GM19238 (cell line): ENCODE measurements around the gene RPS26.
"Not testable (repeated sequence)": the region's sequence is repeated elsewhere in the genome, so short reads cannot be mapped to it uniquely, and the experiment has no call there.

Source experiments
- DNase-seq: peaks from one replicate; pipeline ENCODE4 v3.0.0; 2011; ENCODE audit warnings: low spot score; ENCODE audit not compliant: insufficient read length

RPS26 gene

DNA sequence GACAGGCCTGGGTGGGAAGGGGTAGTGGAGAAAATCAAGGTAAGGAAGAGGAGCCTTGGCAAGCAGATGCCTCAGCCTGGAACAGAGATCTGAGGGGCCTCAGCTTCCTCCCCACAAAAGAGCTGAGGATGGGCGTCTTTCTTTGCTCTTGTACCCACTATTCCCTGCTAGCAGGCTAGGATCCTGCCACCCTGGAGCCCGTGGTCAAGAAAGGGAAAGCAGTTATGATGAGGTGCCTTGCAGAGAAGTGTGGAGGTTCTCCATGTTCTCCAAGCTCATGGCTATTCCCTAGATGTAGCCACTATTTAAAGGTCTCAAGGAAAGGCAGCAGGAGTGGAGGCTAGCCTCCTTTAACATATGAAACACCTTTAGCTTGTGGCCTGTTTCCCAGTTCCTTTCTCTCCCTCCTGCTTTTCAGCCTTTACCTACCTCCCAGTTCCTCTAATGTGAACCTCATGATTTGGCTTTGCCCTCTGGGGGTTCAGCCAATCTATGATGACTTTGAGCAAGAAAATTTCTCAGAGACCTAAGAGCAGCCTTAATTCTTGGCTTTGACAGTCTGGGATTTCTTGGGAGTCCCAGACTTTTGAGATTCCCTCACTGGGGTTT is 19.7 kb upstream of the RPS26 start:
- no peak for DNase-seq

DNA sequence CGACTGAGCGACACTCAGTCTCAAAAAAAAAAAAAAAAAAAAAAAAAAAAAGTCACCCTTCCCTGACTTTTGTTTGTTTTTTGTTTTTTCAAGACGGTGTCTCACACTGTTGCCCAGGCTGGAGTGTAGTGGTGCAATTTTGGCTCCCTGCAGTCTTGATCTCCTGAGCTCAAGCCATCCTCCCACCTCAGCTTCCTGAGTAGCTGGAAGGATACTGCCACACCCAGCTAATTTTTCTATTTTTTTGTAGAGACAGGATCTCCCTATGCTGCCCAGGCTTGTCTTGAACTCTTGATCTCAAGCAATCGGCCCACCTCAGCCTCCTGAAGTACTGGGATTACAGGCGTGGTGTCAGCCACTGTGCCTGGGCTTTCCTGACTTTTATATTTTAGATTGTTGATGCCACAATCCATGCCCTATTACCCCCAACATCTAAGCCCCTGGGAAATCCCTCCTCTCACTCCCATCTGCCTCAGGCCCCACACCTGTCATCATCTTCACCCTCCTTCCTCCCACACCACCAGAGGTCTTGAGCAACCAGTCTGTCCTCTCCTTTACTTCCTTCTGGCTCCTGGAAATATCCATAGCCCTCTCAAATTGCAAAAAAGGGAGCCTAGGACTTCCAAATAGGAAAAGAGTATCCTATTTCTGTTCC is 13.1 kb upstream of the RPS26 start:
- DNase-seq: no peak

DNA sequence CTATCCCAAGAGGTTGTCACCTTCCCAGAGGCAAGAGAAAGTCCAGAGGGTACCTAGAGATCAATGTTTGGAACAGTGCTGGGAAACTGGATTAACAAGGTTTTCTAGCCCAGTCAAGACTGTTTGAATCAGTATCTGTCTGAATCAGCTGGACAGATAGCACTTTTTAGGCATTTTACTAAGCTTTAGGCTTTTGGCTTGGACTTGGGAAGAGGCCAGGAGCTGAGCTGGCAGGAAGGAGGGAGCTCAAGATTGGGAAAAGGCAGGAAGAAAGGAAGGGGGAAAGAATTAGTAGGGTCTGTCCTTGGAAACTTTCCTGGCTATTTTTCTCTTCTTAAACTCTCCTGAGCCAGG is 12.6 kb upstream of the RPS26 start:
- DNase-seq: no peak

DNA sequence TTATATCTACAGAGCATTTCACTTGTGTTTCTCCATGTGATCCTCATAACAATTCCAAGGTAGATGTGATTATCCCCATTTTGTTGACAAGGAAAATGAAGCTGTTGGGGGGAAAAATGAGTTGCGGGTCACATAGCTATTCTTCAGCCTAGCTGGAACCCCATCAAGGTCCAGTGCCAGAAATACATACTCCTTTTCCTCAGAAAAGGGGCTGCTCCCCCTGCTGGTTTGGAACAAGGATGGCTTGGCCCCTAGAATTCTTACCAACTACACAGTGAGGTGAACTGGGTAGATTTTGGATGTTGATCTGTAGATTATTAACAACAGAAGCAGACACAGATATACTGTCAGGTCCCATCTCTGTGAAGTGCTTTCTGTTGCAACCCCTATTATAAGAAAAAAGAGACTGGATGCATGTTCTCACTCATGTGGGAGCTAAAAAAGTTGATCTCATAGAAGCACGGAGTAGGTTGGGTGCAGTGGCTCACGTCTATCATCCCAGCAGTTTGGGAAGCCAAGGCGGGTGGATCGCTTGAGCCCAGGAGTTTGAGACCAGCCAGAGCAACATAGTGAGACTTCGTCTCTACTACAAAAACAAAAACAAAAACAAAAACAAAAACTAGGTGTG is 11.9 kb upstream of the RPS26 start:
- DNase-seq: peak; percentile 41

DNA sequence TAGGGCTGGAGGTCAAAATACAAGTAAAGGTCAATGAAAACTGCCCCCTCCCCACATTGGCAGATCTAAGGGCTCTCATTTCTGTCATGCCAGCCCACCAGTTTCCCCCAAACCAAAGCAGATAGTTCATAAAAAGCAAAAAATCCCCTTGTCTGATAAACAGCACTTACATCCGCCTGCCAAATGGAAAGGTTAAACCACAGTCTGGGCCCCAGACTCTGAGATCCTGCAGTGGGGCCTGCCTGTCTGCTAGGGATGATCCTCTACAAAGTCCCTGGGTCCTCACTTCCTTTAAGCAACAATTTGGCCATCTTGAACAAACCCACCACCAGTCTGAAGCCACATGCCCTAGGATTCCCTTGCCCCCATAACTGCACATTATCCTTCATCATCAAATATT is 9.7 kb upstream of the RPS26 start:
- no peak for DNase-seq

DNA sequence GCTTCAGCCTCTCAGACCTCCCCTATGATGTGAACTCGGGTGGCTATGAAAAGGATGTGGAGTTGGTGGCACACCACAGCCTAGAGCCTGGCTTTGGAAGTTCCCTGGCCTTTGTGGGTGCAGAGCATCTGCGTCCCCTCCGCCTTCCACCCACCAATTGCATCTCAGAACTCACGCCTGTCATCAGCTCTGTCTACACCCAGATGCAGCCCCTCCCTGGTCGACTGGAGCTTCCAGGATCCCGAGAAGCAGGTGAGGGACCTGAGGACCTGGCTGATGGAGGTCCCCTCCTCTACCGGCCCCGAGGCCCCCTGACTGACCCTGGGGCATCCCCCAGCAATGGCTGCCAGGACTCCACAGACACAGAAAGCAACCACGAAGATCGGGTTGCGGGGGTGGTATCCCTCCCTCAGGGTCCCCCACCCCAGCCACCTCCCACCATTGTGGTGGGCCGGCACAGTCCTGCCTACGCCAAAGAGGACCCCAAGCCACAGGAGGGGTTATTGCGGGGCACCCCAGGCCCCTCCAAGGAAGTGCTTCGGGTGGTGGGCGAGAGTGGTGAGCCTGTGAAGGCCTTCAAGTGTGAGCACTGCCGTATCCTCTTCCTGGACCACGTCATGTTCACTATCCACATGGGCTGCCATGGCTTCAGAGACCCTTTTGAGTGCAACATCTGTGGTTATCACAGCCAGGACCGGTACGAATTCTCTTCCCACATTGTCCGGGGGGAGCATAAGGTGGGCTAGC is 7.0 kb upstream of the RPS26 start:
- no peak for DNase-seq

DNA sequence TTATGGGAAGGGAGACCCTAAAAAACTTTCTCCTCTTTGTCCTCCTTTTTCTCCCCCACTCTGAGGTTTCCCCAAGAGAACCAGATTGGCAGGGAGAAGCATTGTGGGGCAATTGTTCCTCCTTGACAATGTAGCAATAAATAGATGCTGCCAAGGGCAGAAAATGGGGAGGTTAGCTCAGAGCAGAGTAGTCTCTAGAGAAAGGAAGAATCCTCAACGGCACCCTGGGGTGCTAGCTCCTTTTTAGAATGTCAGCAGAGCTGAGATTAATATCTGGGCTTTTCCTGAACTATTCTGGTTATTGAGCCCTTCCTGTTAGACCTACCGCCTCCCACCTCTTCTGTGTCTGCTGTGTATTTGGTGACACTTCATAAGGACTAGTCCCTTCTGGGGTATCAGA is 4.6 kb upstream of the RPS26 start:
- no peak for DNase-seq

DNA sequence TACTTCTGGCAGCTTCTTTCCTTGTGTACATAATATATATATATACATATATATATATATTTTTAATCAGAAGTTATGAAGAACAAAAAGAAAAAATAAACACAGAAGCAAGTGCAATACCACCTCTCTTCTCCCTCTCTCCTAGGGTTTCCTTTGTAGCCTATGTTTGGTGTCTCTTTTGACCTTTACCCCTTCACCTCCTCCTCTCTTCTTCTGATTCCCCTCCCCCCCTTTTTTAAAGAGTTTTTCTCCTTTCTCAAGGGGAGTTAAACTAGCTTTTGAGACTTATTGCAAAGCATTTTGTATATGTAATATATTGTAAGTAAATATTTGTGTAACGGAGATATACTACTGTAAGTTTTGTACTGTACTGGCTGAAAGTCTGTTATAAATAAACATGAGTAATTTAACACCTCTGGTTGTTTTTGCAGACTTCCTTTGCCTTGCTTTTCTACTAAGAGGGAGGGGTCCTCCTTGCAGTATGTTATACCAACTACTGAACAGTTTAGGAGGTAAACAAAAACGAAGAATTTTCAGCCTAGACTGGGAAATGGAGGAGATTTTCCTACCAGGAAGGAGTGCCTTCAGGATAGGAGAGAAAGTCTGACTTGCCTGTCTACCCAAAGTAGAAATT is 3.6 kb upstream of the RPS26 start:
- no peak for DNase-seq

DNA sequence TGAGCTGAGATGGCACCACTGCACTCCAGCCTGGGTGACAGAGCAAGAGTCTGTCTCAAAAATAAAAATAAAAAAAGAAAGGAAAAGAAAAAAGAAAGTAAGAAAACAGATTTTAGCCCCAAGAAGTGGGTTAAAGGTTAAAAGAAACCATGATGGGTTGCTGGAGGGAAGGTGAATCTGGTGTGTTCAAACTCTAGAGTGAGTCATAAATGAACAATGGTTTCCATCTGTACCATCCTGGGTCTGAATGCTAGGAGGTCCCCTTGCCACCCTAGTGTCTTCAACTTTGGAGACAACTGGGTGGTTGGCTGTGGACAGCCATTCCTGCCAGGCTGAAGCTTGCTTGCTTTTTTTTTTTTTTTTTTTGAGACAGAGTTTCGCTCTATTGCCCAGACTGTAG is 1.6 kb upstream of the RPS26 start:
- no peak for DNase-seq

DNA sequence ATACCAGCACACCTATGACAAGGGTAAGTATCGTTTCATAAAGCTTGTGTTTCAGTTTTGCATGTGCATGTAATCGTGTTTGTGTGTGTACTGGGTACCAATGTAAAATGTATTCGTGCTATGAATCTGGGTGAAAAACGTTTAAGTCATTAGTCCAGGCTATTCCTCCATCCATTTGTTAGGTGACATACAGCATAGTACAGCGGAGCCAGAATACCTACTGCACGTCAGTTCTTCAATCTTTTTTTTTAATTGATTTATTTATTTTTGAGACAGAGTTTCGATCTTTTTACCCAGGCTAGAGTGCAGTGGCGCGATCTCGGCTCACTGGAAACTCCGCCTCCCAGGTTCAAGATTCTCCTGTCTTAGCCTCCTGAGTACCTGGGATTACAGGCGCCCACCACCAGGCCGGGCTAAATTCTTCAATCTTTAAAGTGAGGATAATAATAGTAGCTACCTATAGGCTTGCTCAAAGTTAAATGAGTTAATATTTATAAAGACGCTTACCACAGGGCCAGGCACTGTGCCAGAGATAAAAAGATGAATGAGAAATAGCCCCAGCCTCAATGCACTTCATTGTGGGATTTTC is 661 bp upstream of the RPS26 start:
- no peak for DNase-seq

DNA sequence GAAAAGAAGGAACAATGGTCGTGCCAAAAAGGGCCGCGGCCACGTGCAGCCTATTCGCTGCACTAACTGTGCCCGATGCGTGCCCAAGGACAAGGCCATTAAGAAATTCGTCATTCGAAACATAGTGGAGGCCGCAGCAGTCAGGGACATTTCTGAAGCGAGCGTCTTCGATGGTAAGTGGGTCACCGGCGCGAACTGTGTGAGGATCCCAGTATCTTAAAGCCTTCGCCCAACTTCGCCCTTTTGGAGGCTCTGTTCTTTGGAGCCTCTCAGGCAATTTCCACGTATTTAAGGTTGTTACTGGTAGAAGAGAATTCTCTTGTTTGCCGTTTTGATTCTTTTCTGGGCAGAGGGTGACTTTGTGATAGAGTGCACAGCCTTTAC is 704 bp downstream of the RPS26 start:
- not testable (repeated sequence) for DNase-seq

DNA sequence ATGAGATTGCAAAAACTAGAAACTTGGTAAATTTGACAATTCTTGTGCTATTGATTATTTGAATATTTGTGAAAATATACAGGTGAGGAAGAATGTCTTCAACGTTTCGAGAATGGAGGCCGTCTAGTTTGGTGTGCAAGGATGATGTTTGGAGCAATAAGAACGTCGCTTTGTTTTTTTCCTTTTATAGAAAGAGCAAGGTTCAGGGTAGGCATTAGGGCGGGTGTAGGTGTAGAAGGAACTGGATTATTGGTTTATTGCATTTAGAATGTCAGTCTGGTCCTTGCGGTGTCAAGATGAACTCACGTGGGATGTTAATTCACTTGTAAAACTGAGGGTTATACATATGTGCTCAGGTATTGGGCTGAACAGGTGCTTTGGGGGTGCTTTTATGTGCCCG is 1.1 kb downstream of the RPS26 start:
- no peak for DNase-seq

DNA sequence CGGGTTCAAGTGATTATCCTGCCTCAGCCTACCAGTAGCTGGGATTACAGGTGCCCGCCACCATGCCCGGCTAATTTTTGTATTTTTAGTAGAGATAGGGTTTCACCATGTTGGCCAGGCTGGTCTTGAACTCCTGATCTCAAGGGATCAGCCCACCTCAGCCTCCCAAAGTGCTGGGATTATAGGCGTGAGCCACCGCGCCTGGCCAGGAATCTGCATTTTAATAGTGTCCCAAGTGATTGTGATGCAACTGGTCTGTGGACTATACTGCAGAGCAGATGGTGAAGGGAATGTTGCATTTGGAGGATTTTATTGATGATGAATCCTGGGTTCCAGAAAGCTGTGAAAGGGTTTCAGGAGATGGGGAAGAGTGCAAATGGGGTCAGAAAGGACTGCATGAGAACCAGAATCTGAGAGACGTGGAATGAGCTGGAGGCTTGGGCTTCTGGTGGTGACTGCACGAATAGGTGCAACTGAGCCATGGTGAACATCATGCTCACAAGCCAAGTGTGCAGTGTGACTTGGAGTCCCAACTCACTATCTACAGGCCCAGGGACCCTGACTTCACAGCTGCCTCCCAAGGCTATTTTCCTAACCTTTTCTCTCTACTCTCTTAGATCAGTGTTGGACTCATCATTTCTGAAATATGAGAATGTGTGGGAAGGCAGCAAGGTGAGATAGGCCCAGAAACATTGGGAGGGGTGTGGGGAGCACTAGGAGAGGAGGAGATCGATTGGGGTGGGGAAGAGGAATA is 4.5 kb downstream of the RPS26 start:
- no peak for DNase-seq

DNA sequence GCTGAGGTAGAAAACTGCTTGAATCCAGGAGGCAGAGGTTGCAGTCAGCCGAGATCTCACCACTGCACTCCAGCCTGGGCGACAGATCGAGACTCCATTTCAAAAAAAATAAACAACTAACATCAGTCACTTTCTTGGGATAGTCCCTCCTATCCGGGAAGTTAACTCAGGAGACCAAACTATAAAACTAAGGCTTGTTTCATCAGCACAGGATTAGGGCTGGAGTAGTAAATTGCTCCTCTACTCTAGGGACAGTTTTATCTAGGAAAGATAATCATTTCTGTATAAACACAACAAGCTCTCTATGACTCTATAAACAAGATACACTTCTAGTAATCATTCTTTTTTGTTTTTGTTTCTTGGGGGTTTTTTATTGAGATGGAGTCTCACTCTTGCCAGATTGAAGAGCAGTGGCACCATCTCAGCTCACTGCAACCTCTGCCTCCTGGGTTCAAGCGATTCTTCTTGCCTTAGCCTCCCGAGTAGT is 11.7 kb downstream of the RPS26 start:
- DNase-seq: no peak

DNA sequence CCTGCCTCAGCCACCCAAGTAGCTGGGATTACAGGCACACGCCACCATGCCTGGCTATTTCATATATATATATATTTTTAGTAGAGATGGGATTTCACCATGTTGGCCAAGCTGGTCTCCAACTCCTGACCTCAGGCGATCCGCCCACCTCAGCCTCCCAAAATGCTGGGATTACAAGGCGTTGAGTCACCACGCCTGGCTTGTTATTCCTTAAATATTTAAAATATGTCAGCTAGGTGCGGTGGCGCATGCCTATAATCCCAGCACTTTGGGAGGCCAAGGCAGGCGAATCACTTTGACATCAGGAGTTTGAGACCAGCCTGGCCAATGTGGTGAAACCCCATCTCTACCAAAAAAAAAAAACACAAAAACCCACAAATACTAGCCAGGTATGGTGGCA is 18.2 kb downstream of the RPS26 start:
- not testable (repeated sequence) for DNase-seq

DNA sequence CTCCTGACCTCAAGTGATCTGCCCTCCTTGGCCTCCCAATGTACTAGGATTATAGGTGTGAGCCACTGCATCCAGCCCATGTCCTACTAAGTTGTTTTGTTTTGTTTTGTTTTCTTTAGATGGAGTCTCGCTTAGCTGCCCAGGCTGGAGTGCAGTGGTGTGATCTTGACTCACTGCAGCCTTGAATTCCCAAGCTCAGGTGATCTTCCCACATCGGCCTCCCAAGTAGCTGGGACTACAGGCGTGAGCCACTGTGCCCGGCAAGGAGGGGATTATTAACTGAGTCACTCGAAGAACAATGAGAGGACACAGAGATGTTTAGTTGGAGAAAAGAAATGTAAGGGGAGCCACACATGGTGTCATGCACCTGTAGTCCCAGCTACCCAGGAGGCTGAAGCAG is 20.3 kb downstream of the RPS26 start:
- DNase-seq: no peak

DNA sequence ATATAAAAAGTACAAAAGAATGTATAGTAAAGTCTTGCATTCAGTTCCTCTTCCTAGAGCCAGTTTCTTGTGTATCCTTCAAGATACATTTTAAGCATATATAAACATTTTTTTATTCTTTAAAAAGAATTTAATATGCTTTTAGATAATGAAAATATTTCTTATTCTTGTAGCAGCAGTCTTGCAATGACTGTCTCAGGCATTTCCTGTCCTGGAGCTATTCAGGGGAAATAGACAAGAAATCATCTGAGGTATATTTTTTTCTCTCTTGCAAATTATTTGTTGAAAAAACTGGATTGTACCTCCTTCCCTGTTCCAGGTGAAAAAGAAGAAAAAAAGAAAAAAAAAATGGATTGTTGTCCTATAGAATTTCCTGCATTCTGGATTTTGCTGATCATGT is 21.3 kb downstream of the RPS26 start:
- no peak for DNase-seq

DNA sequence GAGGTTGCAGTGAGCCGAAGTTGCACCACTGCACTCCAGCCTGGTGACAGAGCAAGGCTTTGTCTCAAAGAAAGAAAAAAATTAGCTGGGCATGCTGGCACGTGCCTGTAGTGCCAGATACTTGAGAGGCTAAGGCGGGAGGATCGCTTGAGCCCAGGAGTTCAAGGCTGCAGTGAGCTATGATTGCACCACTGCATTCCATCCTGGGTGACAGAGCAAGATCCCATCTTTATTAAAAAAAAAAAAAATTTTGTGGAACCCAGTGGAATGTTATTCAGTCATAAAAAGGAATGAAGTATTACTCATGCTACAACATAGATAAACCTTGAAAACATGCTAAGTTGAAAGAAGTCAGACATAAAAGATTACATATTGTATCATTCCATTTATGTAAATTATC is 29.9 kb downstream of the RPS26 start:
- no peak for DNase-seq

DNA sequence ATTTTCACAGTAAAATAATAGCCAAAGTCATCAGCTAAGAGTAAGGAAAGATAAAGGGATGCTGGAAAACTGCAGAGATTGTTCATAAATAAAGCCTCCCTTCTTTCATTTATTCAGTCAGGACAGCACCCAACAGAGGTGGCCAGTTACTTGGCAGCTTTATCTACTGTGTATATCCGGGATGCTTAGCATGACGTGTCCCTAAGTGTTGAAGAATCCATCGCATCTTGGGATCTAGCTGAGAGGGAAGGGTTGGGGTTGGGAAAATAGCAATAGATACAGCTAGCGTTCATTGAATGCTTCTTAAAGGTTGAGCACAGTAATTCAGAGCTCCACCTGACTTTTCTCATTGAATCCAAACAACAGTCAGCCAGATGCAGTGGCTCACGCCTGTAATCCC is 32.7 kb downstream of the RPS26 start:
- no peak for DNase-seq

DNA sequence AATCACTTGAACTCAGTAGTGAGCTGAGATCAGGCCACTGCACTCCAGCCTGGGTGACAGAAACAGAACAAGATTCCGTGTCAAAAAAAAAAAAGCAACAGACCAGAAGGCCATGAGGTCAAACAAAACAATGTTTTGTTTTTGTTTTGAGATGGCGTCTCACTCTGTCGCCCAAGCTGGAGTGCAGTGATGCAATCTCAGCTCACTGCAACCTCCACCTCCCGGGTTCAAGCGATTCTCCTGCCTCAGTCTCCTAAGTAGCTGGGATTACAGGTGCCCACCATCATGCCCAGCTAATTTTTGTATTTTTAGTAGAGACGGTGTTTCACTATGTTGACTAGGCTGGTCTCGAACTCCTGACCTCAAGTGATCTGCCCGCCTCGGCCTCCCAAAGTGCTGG is 36.2 kb downstream of the RPS26 start:
- DNase-seq: not testable (repeated sequence)

DNA sequence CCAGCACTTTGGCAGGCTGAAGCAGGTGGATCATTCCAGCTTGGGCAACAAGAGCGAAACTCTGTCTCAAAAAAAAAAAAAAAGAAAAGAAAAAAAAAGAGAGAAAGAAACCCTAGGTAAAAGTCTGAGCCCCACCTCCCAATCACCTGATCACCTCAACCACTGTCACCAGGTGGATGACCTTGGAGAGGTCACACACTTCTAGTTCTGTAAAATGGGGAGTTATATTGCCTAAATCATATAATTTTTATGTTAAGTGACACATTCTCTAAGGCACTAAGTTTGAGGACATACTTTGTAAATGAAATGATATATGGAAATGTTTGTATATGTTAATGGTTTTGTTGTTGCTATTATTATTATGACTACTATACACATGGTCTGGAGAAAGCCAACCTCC is 36.7 kb downstream of the RPS26 start:
- no peak for DNase-seq
